NB4 (cell line): ENCODE measurements around the gene C20orf204.

Experiments used
- MYC ChIP-seq: IDR thresholded peaks from 2 replicates; pipeline ENCODE4 v1.6.1; 2011; ENCODE audit warnings: low read depth, low read length
- POLR2A ChIP-seq: IDR thresholded peaks from 2 replicates; pipeline ENCODE4 v1.6.1; 2011; ENCODE audit warnings: mild to moderate bottlenecking; ENCODE audit not compliant: insufficient read length; ENCODE audit errors: extremely low read depth
- TF ChIP-seq, protein P1 (sequence below): IDR thresholded peaks from one replicate; pipeline ENCODE4 v1.5.1; 2012; ENCODE audit warnings: low read depth, low read length
- TF ChIP-seq, protein P2 (sequence below): IDR thresholded peaks from 2 replicates; pipeline ENCODE4 v1.6.1; 2011; ENCODE audit warnings: low read depth, low read length

DNA sequence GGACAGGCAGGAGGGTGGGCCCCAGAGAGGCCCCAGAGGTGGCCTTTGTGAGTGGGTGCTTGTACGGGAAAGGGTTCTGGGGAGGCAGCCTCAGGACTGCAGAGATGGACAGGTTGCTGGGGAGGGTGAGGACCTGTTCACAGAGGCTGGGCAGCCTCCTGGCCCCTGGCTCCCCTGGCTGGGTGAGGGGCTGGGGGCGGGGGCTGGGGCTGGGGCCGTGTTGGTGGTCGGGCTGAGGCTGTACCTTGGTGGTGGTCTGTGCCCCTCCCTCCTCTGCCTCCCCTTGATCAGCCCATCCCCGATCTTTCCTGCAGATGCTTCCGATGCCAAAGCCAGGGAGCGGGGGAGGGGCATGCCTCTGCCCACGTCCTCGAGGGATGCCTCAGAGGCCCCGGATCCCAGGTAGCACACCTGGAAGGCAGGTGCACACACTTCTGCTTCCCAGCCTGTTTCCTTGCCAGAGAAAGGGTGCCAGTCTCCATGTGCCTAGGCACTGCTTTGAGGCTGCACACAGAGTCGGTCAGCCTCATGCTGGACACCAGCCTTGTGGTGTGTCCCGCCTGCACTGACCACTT lies 31.8 kb downstream of the C20orf204 start:
- TF ChIP-seq, protein P1, sequence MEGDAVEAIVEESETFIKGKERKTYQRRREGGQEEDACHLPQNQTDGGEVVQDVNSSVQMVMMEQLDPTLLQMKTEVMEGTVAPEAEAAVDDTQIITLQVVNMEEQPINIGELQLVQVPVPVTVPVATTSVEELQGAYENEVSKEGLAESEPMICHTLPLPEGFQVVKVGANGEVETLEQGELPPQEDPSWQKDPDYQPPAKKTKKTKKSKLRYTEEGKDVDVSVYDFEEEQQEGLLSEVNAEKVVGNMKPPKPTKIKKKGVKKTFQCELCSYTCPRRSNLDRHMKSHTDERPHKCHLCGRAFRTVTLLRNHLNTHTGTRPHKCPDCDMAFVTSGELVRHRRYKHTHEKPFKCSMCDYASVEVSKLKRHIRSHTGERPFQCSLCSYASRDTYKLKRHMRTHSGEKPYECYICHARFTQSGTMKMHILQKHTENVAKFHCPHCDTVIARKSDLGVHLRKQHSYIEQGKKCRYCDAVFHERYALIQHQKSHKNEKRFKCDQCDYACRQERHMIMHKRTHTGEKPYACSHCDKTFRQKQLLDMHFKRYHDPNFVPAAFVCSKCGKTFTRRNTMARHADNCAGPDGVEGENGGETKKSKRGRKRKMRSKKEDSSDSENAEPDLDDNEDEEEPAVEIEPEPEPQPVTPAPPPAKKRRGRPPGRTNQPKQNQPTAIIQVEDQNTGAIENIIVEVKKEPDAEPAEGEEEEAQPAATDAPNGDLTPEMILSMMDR = no peak
- no peak for TF ChIP-seq POLR2A
- TF ChIP-seq, protein P2, sequence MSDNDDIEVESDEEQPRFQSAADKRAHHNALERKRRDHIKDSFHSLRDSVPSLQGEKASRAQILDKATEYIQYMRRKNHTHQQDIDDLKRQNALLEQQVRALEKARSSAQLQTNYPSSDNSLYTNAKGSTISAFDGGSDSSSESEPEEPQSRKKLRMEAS = no peak
- no peak for TF ChIP-seq MYC
